ENCODE measurements around the gene GRK3. TPM values are rescaled to one million over a fixed set of nuclear protein-coding genes. Genes with fewer than 3 reads are reported as not detected.

The GRK3 gene
- total and polyA plus RNA-seq, 2 of the 4 experiments (the other 2 are of a cell fraction), result 0.58 to 1.6 TPM

- in situ Hi-C loops (cut with MboI; ENCODE audit: low sequenced_read_pairs), result no loop called here
- no peaks in the 10 kb centered on the region for H4K20me1 ChIP-seq (ENCODE audit: insufficient read depth, low read length)
- ChIA-PET CTCF (no interaction called here), POLR2A (ENCODE audit: unreplicated experiment) (no interaction called here)
- no peaks in the 10 kb centered on the region for H3K27me3 ChIP-seq (ENCODE audit: control insufficient read depth, insufficient read depth, low read length)
- H3K27ac ChIP-seq (ENCODE audit: insufficient read depth, low read length), result no peak overlapping the region
- WGBS, 2 experiments (ENCODE audit: extremely low coverage in 2 of 2, insufficient read length in 1 of 2), result 57% methylated on average over 3 of the region's 5 CpGs; no CpG with 5 or more reads in 1 of the 2 experiments
- H3K4ac ChIP-seq (ENCODE audit: low read depth, low read length), result no peak overlapping the region
- no peaks in the 10 kb centered on the region for H3K79me1 ChIP-seq (ENCODE audit: low read depth in 1 of 2, low read length in 2 of 2)
- no peak overlapping the region for H4K5ac ChIP-seq (ENCODE audit: low read depth, low read length)
- no peak overlapping the region for H2BK5ac ChIP-seq (ENCODE audit: low read depth, low read length, poor library complexity, severe bottlenecking)
- H3K9me3 ChIP-seq (ENCODE audit: control insufficient read depth, insufficient read depth, low read length), result no peaks in the 10 kb centered on the region
- no peak overlapping the region for H2BK15ac ChIP-seq (ENCODE audit: low read depth, low read length)
- no peak overlapping the region for H3K23ac ChIP-seq (ENCODE audit: low read depth, low read length)
- no peak overlapping the region for H3K9ac ChIP-seq (ENCODE audit: low read depth, low read length)
- no peak overlapping the region for H4K8ac ChIP-seq (ENCODE audit: low read depth in 2 of 2, low read length in 2 of 2)
- no peak overlapping the region for H3K14ac ChIP-seq (replicated peaks; ENCODE audit: low read depth, low read length)
- H3K4me3 ChIP-seq (ENCODE audit: insufficient read depth, low read depth, low read length), result no peak overlapping the region
- H3K9me1 ChIP-seq (ENCODE audit: insufficient read depth, low read length), result no peaks in the 10 kb centered on the region
- no peak overlapping the region for H3K56ac ChIP-seq (ENCODE audit: extremely low read depth, insufficient read depth, low read length)
- no peak overlapping the region for H2BK120ac ChIP-seq (ENCODE audit: low read depth, low read length)
- no peaks in the 10 kb centered on the region for H3K36me3 ChIP-seq (ENCODE audit: control insufficient read depth, insufficient read depth, low read length)
- TF ChIP-seq RCOR1 (IDR thresholded peaks at IDR 0.05; ENCODE audit: insufficient replicate concordance, low read length), result no peak
- H4K91ac ChIP-seq (ENCODE audit: insufficient read depth, low read depth, low read length), result no peak overlapping the region
- H3K18ac ChIP-seq (ENCODE audit: low read depth, low read length), result no peak overlapping the region
- no TSS peak for BruUV-seq (replicated peaks)
- DNase-seq, result no peak
- dilution Hi-C loops (cut with HindIII; ENCODE audit: low sequenced_read_pairs, unreplicated experiment), result no loop called here
- no peak for ATAC-seq (ENCODE audit: low read depth)
- no peak overlapping the region for H2AK5ac ChIP-seq (ENCODE audit: low read depth, low read length)
- intact Hi-C loops (cut with micrococcal nuclease), result no loop called here
- H3K4me1 ChIP-seq (ENCODE audit: control insufficient read depth, insufficient read depth, low read length), result no peaks in the 10 kb centered on the region
- H2AFZ ChIP-seq (replicated peaks; ENCODE audit: low read length, poor library complexity), result no peak overlapping the region
- H3K4me2 ChIP-seq (ENCODE audit: low read depth, low read length), result no peak overlapping the region
- H2BK20ac ChIP-seq (ENCODE audit: low read depth, low read length), result no peak overlapping the region
- H2AK9ac ChIP-seq (replicated peaks; ENCODE audit: low read depth, low read length, poor library complexity), result peak overlapping the region; percentile 80
Measured at GRCh38 chr22:25669253-25670069, 105.0 kb downstream of the GRK3 start.

Data from IMR-90 (cell line).